Chondrocyte (in vitro differentiated cells): ENCODE measurements around the gene ULBP2. TPM values are rescaled to one million over a fixed set of nuclear protein-coding genes. Genes with fewer than 3 reads are reported as not detected.

Experiments used
- DNase-seq: peaks from one replicate; pipeline ENCODE4 v3.0.0; 2021; ENCODE audit warnings: mixed read lengths, low spot score
- H3K27ac Mint-ChIP-seq: one replicate; pipeline ENCODE4 v1.8.0; 2021; ENCODE audit warnings: mild to moderate bottlenecking, moderate library complexity, mixed read lengths; ENCODE audit not compliant: unreplicated experiment
- H3K27me3 Mint-ChIP-seq: 2 replicates; pipeline ENCODE4 v1.8.0; 2021; ENCODE audit warnings: low read depth, mixed read lengths
- H3K36me3 Mint-ChIP-seq: 2 replicates; pipeline ENCODE4 v1.8.0; 2021; ENCODE audit warnings: low read depth, mixed read lengths
- H3K4me1 Mint-ChIP-seq: 2 replicates; pipeline ENCODE4 v1.8.0; 2021; ENCODE audit warnings: low read depth, mild to moderate bottlenecking, mixed read lengths
- H3K4me3 Mint-ChIP-seq: one replicate; pipeline ENCODE4 v1.8.0; 2021; ENCODE audit warnings: mild to moderate bottlenecking, moderate library complexity, mixed read lengths; ENCODE audit not compliant: unreplicated experiment
- H3K9me3 Mint-ChIP-seq: 2 replicates; pipeline ENCODE4 v1.8.0; 2021; ENCODE audit warnings: low read depth, mixed read lengths
- long read RNA-seq: library from polyadenylated mRNA; stranded (forward); transcript quantifications from one replicate; pipeline ENCODE4 v2.0.0, GENCODE V29; 2021
- total RNA-seq: library from RNA; stranded (reverse); gene quantifications from 3 replicates; pipeline ENCODE4 v1.2.1, GENCODE V29; 2021
- TF ChIP-seq, protein P1 (sequence below): fragments of 200-600 bp; sonication (generic); IDR thresholded peaks from 2 replicates; pipeline ENCODE4 v1.5.0; 2021; ENCODE audit warnings: antibody characterized with exemption, mild to moderate bottlenecking, moderate library complexity

The ULBP2 gene, protein sequence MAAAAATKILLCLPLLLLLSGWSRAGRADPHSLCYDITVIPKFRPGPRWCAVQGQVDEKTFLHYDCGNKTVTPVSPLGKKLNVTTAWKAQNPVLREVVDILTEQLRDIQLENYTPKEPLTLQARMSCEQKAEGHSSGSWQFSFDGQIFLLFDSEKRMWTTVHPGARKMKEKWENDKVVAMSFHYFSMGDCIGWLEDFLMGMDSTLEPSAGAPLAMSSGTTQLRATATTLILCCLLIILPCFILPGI
- total RNA-seq = 7.7 to 15.1 TPM (median 13.9 TPM) in 3 replicates
- long read RNA-seq, transcript ULBP2-201 (5 exons, 1,349 nt) = major isoform, 41 of 41 reads
- long read RNA-seq, partial matches to known transcripts = 0 of 41 reads
- long read RNA-seq, other reads (novel, unspliced or antisense) = 0 of 41 reads

DNA sequence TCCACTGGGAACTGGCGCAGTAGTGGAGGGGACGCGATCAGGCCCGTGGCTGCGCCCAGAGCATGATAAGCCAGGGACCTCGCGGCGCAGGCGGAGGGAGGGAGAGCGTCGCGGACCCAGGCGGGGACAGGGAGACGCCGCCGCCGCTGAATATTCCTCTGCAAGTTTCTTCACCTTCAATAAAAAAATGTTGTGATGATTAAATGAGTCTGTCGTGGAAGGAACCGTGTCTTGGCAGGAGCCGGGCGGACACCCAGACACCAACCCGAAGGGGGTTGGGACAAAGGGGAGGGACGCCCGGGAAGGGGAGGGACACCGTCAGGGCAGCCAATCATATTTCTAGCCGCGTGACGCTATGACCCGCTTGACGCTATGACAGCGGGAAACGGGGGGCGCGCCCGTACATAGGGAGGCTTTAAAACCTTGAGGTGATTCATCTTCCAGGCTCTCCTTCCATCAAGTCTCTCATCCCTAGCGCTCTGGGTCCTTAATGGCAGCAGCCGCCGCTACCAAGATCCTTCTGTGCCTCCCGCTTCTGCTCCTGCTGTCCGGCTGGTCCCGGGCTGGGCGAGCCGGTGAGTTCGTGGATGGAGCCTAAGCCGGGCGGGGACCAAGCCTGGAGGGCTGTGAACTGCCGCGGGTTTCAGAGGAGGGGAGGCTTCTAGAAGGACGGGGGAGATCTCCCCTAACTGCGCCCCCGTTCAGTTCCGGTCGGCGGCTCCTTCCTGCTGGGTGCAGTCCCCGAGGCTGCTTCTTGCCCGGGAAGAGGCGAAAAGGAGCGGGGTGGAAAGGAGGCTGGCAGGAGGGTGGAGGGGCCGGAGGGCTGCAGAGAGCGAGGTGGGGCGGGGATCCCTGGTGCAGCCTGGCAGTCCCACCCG lies at the start of gene ULBP2:
Gene ULBP2 (plus strand): TSS at position 432 of the 878 bp plus-strand sequence. CDS start 59 bp downstream, at position 491.
- TF ChIP-seq, protein P1, sequence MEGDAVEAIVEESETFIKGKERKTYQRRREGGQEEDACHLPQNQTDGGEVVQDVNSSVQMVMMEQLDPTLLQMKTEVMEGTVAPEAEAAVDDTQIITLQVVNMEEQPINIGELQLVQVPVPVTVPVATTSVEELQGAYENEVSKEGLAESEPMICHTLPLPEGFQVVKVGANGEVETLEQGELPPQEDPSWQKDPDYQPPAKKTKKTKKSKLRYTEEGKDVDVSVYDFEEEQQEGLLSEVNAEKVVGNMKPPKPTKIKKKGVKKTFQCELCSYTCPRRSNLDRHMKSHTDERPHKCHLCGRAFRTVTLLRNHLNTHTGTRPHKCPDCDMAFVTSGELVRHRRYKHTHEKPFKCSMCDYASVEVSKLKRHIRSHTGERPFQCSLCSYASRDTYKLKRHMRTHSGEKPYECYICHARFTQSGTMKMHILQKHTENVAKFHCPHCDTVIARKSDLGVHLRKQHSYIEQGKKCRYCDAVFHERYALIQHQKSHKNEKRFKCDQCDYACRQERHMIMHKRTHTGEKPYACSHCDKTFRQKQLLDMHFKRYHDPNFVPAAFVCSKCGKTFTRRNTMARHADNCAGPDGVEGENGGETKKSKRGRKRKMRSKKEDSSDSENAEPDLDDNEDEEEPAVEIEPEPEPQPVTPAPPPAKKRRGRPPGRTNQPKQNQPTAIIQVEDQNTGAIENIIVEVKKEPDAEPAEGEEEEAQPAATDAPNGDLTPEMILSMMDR = peak; percentile 37
- Mint-ChIP-seq H3K36me3 (peaks cover 4% of the 10 kb centered on the region), H3K27ac (peak within 1 kb of the TSS; percentile 93), H3K4me3 (peak within 1 kb of the TSS; percentile 87), H3K4me1 (peaks cover 21% of the 10 kb centered on the region), H3K9me3 (no peaks in the 10 kb centered on the region), H3K27me3 (peaks cover 32% of the 10 kb centered on the region)
- DNase-seq = no peak

DNA sequence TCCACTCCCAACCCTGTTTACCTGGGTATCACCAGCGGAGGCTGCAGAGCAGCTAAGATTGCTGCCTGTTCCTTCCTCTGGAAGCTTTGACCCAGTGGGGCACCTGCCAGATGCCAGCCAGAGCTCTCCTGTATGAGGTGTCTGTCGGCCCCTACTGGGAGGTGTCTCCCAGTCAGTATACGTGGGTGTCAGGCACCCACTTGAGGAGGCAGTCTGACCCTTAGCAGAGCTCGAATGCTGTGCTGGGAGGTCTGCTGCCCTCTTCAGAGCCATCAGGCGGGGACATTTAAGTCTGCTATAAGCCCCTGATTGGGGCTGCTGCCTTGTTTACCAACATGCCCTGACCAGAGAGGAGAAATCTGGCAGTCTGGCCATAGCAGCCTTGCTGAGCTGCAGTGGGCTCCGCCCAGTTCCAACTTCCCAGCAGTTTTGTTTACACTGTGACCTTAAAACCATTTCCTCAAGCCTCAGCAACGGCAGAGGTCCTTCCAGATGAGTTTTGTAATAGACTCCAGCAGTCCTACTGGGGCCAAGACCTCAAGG lies 46.7 kb upstream of the ULBP2 start:
- no peak overlapping the region for H3K4me3 Mint-ChIP-seq
- H3K27ac Mint-ChIP-seq = peak overlapping the region; percentile 93
- peaks cover 51% of the 10 kb centered on the region for H3K4me1 Mint-ChIP-seq
- DNase-seq = no peak
- H3K36me3 Mint-ChIP-seq = no peaks in the 10 kb centered on the region
- H3K27me3 Mint-ChIP-seq = no peaks in the 10 kb centered on the region
- no peaks in the 10 kb centered on the region for H3K9me3 Mint-ChIP-seq
- TF ChIP-seq, protein P1 = no peak

DNA sequence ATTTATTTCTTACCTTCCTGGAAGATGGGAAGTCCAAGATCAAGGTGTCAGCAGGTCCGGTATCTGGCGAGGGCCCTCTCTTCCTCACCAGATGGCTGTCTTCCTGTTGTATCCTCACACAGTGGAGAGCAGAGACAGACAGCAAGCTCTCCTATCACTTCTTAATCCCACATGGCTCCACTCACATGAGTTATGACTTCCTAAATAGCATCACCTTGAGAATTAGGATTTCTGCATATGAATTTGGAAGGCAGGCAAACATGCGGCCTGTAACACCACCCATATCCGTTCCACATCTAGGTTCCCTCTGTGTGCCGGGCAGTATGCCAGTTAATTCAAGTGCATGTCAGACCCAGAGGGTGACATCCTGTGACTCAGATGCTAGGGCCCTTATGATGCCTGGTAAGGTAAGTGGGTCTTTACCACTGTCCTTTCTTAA lies 46.0 kb upstream of the ULBP2 start:
- Mint-ChIP-seq H3K27ac (peak overlapping the region; percentile 93), H3K27me3 (no peaks in the 10 kb centered on the region), H3K4me3 (no peak overlapping the region), H3K9me3 (no peaks in the 10 kb centered on the region), H3K4me1 (peaks cover 44% of the 10 kb centered on the region), H3K36me3 (no peaks in the 10 kb centered on the region)
- no peak for DNase-seq
- TF ChIP-seq, protein P1 = no peak

DNA sequence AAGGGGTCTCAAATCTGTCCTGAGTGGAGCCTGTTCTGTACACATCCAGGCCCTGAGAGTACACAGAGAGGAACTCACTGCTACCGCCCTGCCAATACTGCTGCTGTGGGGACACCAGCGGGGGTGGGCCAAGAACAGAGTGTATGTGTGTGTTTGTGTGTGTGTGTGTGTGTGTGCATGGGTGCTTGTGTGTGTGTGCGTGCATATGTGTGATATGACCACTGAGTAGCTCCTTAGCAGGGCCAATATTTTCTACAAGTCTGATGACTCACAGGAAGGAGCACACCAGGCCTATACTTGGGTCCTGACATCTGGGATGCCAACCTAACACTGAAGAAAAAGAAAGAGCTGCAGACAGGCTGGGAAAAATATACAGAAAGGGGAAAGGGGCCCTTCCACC lies 45.3 kb upstream of the ULBP2 start:
- TF ChIP-seq, protein P1 = no peak
- H3K27ac Mint-ChIP-seq = peak overlapping the region; percentile 93

More for the DNA sequence above, 45.3 kb upstream of the ULBP2 start:
- Mint-ChIP-seq H3K4me3 (no peak overlapping the region), H3K9me3 (no peaks in the 10 kb centered on the region), H3K36me3 (no peaks in the 10 kb centered on the region), H3K27me3 (no peaks in the 10 kb centered on the region), H3K4me1 (peaks cover 39% of the 10 kb centered on the region)
- no peak for DNase-seq
